Neural progenitor cell (in vitro differentiated cells): Measurements from ENCODE around the gene FIBCD1. TPM values are rescaled to one million over a fixed set of nuclear protein-coding genes. Genes with fewer than 3 reads are reported as not detected.

Experiments
- DNase-seq: peaks from one replicate; pipeline ENCODE4 v3.0.0-alpha.2; 2016; ENCODE audit warnings: low spot score
- H2AFZ ChIP-seq: fragments of 200-600 bp; sonication (generic); replicated peaks from 2 replicates; pipeline ENCODE4 v1.6.1; 2016; ENCODE audit warnings: antibody characterized with exemption
- H3F3A ChIP-seq: fragments of 200-600 bp; sonication (generic); 2 replicates; pipeline ENCODE4 v1.6.1; 2016; ENCODE audit warnings: antibody characterized with exemption, low read depth
- H3K27ac ChIP-seq: fragments of 200-600 bp; sonication (generic); 2 replicates; pipeline ENCODE4 v1.5.1; 2016; ENCODE audit warnings: mild to moderate bottlenecking
- H3K27me3 ChIP-seq: fragments of 200-600 bp; sonication (generic); 2 replicates; pipeline ENCODE4 v1.6.1; 2016; ENCODE audit warnings: mild to moderate bottlenecking, moderate library complexity
- H3K36me3 ChIP-seq: fragments of 200-600 bp; sonication (generic); 2 replicates; pipeline ENCODE4 v1.5.1; 2016
- H3K4me1 ChIP-seq: fragments of 200-600 bp; sonication (generic); 2 replicates; pipeline ENCODE4 v1.6.1; 2016; ENCODE audit warnings: mixed run types
- H3K4me2 ChIP-seq: fragments of 200-600 bp; sonication (generic); 2 replicates; pipeline ENCODE4 v1.6.1; 2016
- H3K4me3 ChIP-seq: fragments of 200-600 bp; sonication (generic); 2 replicates; pipeline ENCODE4 v1.5.1; 2016
- H3K79me2 ChIP-seq: fragments of 200-600 bp; sonication (generic); 2 replicates; pipeline ENCODE4 v1.6.1; 2016; ENCODE audit warnings: low read depth
- H3K9ac ChIP-seq: fragments of 200-600 bp; sonication (generic); 2 replicates; pipeline ENCODE4 v1.6.1; 2016
- H3K9me3 ChIP-seq: fragments of 200-600 bp; sonication (generic); 2 replicates; pipeline ENCODE4 v1.5.1; 2016; ENCODE audit warnings: low read depth
- H4K20me1 ChIP-seq: fragments of 200-600 bp; sonication (generic); 2 replicates; pipeline ENCODE4 v1.6.1; 2016; ENCODE audit warnings: low read depth
- H3K27ac Mint-ChIP-seq: 3 replicates; pipeline ENCODE4 v1.8.0; 2021; ENCODE audit warnings: mixed read lengths
- H3K27me3 Mint-ChIP-seq: 2 replicates; pipeline ENCODE4 v1.8.0; 2022; ENCODE audit warnings: low read depth, mild to moderate bottlenecking, inconsistent platforms, moderate library complexity, mixed read lengths; ENCODE audit not compliant: insufficient read depth
- H3K36me3 Mint-ChIP-seq: 3 replicates; pipeline ENCODE4 v1.8.0; 2021; ENCODE audit warnings: mixed read lengths
- H3K4me1 Mint-ChIP-seq: 3 replicates; pipeline ENCODE4 v1.8.0; 2021; ENCODE audit warnings: mixed read lengths
- H3K4me3 Mint-ChIP-seq: 3 replicates; pipeline ENCODE4 v1.8.0; 2021; ENCODE audit warnings: mild to moderate bottlenecking, moderate library complexity, mixed read lengths
- H3K9me3 Mint-ChIP-seq: 3 replicates; pipeline ENCODE4 v1.8.0; 2020; ENCODE audit warnings: mixed read lengths
- EZH2 ChIP-seq: fragments of 200-600 bp; sonication (generic); IDR thresholded peaks from 2 replicates; pipeline ENCODE4 v1.6.1; 2017; ENCODE audit warnings: antibody characterized with exemption, mild to moderate bottlenecking, moderate library complexity
- EZH2phosphoT487 ChIP-seq: fragments of 200-600 bp; sonication (generic); IDR thresholded peaks from 2 replicates; pipeline ENCODE4 v1.6.1; 2017; ENCODE audit warnings: antibody characterized with exemption
- total RNA-seq: library from RNA; depleted of rRNA; stranded (reverse); fragments of >200 nt; gene quantifications from 2 replicates; pipeline ENCODE4 v1.2.3, GENCODE V29; 2015; ENCODE audit warnings: low replicate concordance
- TF ChIP-seq, protein P1 (sequence below): fragments of 200-600 bp; sonication (generic); IDR thresholded peaks from 2 replicates; pipeline ENCODE4 v1.5.1; 2017; ENCODE audit warnings: antibody characterized with exemption, mild to moderate bottlenecking

The FIBCD1 gene
- total RNA-seq, 1 donor from 2014 or later: 1.8 TPM

DNA sequence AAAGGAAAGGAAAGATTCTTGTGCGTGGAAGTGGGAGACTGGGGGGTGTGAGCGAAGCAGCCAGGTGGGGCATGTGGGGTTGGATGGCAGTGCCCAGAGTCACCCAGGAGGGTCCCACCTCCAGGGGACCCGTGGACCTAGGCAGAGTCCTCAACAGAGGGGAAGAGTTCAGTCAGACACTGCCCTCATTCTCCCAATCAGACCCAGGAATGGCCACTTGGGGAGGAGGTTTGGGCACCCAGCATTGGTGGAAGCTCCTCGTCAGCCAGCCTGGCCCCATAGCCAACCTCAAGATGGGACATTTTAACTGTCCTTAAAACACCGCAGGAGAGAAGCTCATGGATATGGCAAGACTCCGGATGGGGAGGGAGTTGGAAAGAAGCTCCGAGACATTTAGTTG, 48.0 kb upstream of the FIBCD1 start:
- Histone ChIP-seq H3K4me2 (no peak overlapping the region), H3K4me3 (no peak overlapping the region), H3K36me3 (no peaks in the 10 kb centered on the region), H3K27me3 (no peaks in the 10 kb centered on the region), H4K20me1 (no peaks in the 10 kb centered on the region), H2AFZ (no peak overlapping the region), H3K79me2 (no peaks in the 10 kb centered on the region), H3K4me1 (peaks cover 9% of the 10 kb centered on the region), H3K9me3 (no peaks in the 10 kb centered on the region), H3F3A (no peaks in the 10 kb centered on the region), H3K9ac (no peak overlapping the region), H3K27ac (no peak overlapping the region)
- Mint-ChIP-seq H3K27ac (peak overlapping the region; percentile 85), H3K27me3 (peaks cover 26% of the 10 kb centered on the region), H3K4me3 (no peak overlapping the region), H3K9me3 (no peaks in the 10 kb centered on the region), H3K36me3 (no peaks in the 10 kb centered on the region), H3K4me1 (peaks cover 69% of the 10 kb centered on the region)
- TF ChIP-seq, protein P1, sequence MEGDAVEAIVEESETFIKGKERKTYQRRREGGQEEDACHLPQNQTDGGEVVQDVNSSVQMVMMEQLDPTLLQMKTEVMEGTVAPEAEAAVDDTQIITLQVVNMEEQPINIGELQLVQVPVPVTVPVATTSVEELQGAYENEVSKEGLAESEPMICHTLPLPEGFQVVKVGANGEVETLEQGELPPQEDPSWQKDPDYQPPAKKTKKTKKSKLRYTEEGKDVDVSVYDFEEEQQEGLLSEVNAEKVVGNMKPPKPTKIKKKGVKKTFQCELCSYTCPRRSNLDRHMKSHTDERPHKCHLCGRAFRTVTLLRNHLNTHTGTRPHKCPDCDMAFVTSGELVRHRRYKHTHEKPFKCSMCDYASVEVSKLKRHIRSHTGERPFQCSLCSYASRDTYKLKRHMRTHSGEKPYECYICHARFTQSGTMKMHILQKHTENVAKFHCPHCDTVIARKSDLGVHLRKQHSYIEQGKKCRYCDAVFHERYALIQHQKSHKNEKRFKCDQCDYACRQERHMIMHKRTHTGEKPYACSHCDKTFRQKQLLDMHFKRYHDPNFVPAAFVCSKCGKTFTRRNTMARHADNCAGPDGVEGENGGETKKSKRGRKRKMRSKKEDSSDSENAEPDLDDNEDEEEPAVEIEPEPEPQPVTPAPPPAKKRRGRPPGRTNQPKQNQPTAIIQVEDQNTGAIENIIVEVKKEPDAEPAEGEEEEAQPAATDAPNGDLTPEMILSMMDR: no peak
- TF ChIP-seq EZH2 (no peak), EZH2phosphoT487 (no peak)
- no peak for DNase-seq

DNA sequence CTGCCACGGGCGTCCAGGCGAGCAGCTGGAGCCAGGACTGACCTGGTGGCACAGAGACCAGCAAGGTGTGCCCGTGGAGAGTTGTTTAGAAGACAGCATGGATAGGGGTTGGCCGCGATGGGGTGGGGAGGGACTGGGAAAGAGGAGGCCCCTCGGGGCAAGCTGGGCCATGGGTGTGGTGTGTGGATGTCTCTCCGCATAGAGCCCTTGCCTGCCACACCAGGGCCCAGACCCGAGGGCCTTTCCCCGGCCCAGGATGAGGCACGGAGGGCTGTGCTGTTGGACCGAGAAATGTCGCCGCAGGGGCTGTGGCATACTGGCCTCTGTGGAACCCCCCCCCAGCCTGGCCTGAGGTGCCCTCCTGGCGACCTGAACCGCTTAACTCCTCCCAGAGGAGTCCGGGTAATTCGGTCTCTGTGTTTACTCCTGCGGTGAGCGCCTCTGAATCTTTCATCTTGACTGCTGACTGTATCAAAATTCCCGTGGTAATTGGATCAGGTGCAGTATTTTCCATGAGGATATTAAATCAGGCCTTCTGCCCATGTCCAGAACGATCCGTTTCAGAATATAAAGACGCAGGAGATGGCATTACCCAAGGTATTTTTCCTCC, 47.4 kb upstream of the FIBCD1 start:
- H3K4me1 ChIP-seq: peaks cover 15% of the 10 kb centered on the region
- H3K9me3 Mint-ChIP-seq: no peaks in the 10 kb centered on the region
- no peak overlapping the region for H3K4me3 ChIP-seq
- no peaks in the 10 kb centered on the region for H4K20me1 ChIP-seq
- peaks cover 21% of the 10 kb centered on the region for H3K27me3 Mint-ChIP-seq
- H3K4me3 Mint-ChIP-seq: no peak overlapping the region
- peaks cover 70% of the 10 kb centered on the region for H3K4me1 Mint-ChIP-seq
- H3K27ac Mint-ChIP-seq: peak overlapping the region; percentile 85
- no peak for TF ChIP-seq EZH2phosphoT487
- no peaks in the 10 kb centered on the region for H3K36me3 ChIP-seq
- H3K9ac ChIP-seq: no peak overlapping the region
- no peak overlapping the region for H2AFZ ChIP-seq
- no peak overlapping the region for H3K27ac ChIP-seq
- H3K4me2 ChIP-seq: no peak overlapping the region
- no peaks in the 10 kb centered on the region for H3K27me3 ChIP-seq
- H3K79me2 ChIP-seq: no peaks in the 10 kb centered on the region
- no peaks in the 10 kb centered on the region for H3K9me3 ChIP-seq
- no peak for DNase-seq
- H3F3A ChIP-seq: no peaks in the 10 kb centered on the region
- H3K36me3 Mint-ChIP-seq: no peaks in the 10 kb centered on the region

- no peaks in the 10 kb centered on the region for H4K20me1 ChIP-seq
- H3K79me2 ChIP-seq: no peaks in the 10 kb centered on the region
- H3K27me3 ChIP-seq: no peaks in the 10 kb centered on the region
- H3K9me3 ChIP-seq: no peaks in the 10 kb centered on the region
- peaks cover 70% of the 10 kb centered on the region for H3K4me1 Mint-ChIP-seq
- H3K4me1 ChIP-seq: peaks cover 19% of the 10 kb centered on the region
- H3K4me3 ChIP-seq: no peak overlapping the region
- H3K4me3 Mint-ChIP-seq: peak overlapping the region; percentile 24
- peak overlapping the region; percentile 83 for H3K27ac Mint-ChIP-seq
- H3K9ac ChIP-seq: no peak overlapping the region
- H2AFZ ChIP-seq: no peak overlapping the region
- no peaks in the 10 kb centered on the region for H3K9me3 Mint-ChIP-seq
- H3K4me2 ChIP-seq: no peak overlapping the region
- no peak for TF ChIP-seq EZH2
- no peak for TF ChIP-seq EZH2phosphoT487
- TF ChIP-seq, protein P1: no peak
- no peaks in the 10 kb centered on the region for H3K36me3 Mint-ChIP-seq
- H3K27ac ChIP-seq: no peak overlapping the region
- peaks cover 19% of the 10 kb centered on the region for H3K27me3 Mint-ChIP-seq
- DNase-seq: no peak
- no peaks in the 10 kb centered on the region for H3K36me3 ChIP-seq
- no peaks in the 10 kb centered on the region for H3F3A ChIP-seq
These were observed 46.6 kb upstream of the FIBCD1 start for GRCh38 chr9:130985606-130986162.

DNA sequence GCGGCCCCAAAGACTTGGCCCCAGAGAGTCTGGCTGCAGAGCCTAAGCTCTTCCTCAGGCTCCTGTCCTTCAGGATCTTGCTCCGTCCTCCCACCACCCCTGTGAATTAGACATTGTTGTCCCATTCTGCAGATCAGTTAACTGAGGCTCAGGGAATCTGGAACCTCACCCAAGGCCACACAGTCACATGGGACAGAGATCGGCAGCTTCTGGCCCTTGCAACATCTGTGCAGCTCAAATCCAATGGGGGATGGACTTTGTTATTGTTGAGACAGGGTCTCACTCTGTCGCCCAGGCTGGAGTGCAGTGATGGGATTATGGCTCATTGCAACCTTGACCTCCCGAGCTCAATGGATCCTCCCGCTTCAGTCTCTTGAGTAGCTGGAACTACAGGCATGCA, 46.0 kb upstream of the FIBCD1 start:
- H3K4me3 Mint-ChIP-seq: no peak overlapping the region
- H3K27ac Mint-ChIP-seq: peak overlapping the region; percentile 51
- peaks cover 70% of the 10 kb centered on the region for H3K4me1 Mint-ChIP-seq
- no peaks in the 10 kb centered on the region for H3F3A ChIP-seq
- no peak overlapping the region for H2AFZ ChIP-seq
- H3K4me2 ChIP-seq: no peak overlapping the region
- H3K9me3 ChIP-seq: no peaks in the 10 kb centered on the region
- H3K4me3 ChIP-seq: no peak overlapping the region
- H3K27me3 Mint-ChIP-seq: peaks cover 16% of the 10 kb centered on the region
- no peak overlapping the region for H3K27ac ChIP-seq
- TF ChIP-seq, protein P1: no peak
- TF ChIP-seq EZH2phosphoT487: no peak
- TF ChIP-seq EZH2: no peak
- H3K9me3 Mint-ChIP-seq: no peaks in the 10 kb centered on the region
- no peaks in the 10 kb centered on the region for H4K20me1 ChIP-seq
- H3K4me1 ChIP-seq: peaks cover 19% of the 10 kb centered on the region
- no peak overlapping the region for H3K9ac ChIP-seq
- H3K36me3 ChIP-seq: no peaks in the 10 kb centered on the region
- H3K27me3 ChIP-seq: no peaks in the 10 kb centered on the region
- no peaks in the 10 kb centered on the region for H3K79me2 ChIP-seq
- no peaks in the 10 kb centered on the region for H3K36me3 Mint-ChIP-seq
- DNase-seq: no peak
